ENCODE results near the gene EIF6. TPM values are rescaled to one million over a fixed set of nuclear protein-coding genes. Genes with fewer than 3 reads are reported as not detected.

The EIF6 gene
- polyA plus RNA-seq, 3 donors: 154 to 169 (median 168) TPM

DNA sequence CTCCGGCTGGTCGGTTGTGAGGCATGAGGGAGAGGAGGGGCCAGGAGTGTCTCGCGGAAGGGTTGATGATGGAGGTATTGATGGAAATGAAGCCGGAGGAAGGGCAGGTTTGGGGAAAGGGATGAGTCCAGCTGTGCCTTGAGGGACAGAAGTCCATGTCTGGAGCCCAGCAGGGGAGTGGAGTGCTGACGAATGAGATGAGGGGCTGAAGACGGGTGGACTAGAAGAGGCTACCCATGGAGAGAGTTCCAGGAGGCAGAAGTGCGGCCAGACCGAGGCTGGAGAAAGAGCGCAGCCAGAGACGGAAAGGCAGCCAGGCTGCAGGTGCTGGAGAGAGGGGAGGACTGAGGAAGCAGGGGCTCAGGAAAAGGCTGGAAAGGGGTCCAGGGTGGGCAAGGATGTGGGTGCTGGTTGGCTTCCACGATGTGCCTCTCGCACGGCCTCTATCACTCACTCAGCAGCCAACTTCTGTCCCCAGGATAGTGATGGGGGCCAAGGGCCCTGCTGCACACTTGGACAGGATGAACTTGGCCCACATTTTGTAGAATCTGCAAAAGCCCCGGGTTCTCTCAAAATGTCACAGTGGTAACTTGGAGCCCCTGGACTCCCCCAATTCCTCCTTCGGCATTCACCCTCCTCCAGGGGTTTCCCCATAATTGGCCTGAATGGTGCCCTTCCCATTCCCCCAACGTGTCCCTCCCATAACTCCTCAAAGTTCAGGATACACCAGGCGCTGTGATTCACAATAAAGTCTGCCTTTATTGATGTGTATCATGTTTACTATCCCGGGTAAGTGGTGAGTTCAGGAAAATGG, 627 bp upstream of the EIF6 start:
- DNase-seq: no peak

DNA sequence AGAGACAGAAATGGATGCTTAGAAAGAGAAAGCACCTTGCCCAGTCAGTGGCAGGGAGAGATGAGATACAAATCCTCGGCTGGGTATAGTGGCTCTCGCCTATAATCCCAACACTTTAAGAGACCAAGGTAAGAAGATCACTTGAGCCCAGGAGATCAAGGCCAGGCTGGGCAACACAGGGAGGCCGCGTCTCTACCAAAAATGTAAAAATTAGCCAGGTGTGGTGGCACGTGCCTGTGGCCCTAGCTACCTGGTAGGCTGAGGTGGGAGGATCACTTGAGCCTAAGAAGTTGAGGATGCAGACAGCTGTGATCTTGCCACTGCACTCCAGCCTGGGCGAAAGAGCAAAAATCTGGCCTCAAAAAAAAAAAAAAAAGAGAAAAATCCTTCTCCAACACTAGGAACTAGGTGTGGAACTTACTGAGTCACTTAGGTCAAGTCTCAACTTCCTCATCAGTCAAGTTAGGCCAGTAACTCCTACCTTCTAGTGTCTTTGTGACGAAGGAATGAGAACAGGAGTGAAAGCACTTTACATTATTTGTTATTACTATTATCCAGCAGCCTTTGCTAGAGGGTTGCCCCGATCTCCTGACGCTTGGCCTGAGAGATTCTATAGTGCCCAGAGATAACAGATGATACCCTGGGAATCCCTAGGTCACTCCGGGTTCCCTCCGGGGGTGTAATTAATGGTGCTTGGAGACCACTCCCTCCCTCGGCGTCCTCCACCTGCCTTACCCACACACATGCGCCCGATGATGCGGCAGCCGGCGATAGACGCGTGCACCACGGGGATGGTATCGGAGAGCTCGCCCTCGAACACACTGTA, 918 bp downstream of the EIF6 start:
- DNase-seq: no peak

DNA sequence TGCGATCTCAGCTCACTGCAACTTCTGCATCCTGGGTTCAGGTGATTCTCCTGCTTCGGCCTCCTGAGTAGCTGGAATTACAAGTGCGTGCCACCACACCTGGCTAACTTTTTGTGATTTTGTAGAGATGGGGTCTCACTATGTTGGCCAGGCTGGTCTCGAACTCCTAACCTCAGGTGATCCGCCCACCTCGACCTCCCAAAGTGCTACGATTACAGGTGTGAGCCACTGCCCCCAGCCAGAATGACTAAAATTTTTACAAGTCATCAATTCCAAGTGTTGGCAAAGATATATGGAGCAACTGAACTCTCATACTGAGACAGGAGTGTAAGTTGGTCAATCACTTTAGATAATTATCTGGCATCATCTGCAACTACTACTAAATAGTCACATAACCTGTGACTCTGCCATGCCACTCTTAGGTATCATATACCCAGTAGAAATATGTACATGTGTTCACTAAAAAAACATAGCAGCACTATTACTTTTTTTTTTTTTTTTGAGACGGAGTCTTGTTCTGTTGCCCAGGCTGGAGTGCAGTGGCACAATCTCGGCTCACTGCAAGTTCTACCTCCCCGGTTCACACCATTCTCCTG, 3.0 kb downstream of the EIF6 start:
- DNase-seq: no peak

- DNase-seq: no peak
Observed at GRCh38 chr20:35280523-35280922, 4.0 kb downstream of the EIF6 start.

GRCh38 chr20:35279533-35280174, 4.9 kb downstream of the EIF6 start:
- DNase-seq: no peak

DNA sequence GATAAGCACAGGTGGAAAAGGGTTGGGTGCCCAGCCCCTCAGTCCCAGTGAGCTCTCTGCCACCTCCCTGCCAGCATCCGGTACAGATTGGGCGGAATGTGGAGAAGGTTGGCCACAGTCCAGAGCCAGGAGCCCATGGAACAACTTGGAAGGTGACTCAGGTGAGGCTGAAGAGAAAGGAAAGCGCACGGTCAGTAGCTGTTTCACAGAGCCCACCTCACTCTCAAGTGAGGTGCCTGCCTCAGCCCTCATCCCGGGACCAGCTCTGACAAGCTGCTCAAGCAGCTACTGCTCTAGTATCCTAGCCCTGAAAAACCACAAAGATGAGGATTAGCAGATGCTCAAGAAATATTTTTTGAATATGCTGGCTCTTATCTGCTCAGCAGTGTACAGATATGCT, 5.5 kb downstream of the EIF6 start:
- no peak for DNase-seq

DNA sequence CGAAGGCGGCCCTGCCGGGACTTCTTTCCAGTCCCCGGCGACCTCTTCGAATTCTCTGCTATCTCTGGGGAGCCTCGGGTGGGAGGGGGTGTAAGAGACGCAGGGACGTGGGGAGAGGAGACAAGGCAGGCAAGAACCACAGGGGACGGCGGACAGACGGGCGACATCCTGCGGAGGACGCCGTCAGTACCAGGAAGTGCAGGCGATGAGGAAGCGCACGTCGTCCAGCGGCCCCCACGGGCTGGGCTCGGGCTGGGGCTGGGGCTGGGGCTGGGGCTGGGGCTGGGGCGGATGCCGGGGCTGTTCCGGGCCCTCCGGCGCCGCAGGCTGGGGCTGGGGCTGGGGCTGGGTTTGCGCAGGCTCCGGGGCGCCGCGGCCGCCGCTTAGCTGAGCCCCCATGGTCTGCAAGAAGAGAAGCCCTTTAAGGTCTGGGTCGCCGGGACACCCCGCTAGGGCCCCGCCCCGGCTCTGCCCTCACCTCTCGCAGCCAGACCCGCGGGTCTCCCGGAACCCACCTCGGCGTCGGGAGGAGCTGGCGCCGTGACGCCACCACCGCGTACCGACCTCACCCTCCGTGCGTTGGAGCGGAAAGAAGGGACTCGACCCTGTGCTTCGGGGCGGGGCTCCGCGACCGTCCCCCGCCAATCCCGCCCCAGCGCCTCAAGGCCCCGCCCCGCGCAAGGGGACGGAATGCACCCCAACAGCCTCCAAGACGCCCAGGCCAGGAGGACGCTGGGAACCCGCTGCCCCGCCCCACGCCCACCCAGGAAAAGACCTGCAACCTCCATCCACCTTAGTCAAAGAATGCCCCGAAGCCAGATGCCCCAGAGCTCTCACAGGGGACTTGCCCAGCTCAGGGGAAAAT, 6.8 kb downstream of the EIF6 start, which contains the start of gene MMP24OS:
TSS of gene MMP24OS (minus strand) at position 592 of the 865 bp plus-strand sequence. CDS start at position 399, 193 bp downstream.
- DNase-seq: peak; percentile 91

DNA sequence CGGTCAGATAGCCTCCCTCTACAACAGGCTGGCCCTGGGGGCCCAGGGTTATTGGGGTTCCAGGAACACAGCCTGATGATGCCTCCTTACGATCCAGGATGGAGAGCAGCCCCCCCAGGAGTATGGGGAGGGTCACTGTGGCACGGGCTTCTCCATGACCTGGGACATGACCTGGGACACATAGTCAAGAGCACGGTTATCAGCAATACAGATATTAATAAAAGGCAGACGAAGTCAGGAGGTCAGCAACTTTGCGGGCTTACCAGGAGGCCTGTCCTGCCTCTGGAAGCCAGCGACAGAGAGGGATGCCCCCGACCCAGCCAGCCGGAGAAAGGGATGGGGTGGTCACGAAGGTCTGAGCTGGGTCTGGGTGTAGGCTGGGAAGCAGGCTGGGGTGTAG, 7.4 kb downstream of the EIF6 start:
- DNase-seq: no peak

DNA sequence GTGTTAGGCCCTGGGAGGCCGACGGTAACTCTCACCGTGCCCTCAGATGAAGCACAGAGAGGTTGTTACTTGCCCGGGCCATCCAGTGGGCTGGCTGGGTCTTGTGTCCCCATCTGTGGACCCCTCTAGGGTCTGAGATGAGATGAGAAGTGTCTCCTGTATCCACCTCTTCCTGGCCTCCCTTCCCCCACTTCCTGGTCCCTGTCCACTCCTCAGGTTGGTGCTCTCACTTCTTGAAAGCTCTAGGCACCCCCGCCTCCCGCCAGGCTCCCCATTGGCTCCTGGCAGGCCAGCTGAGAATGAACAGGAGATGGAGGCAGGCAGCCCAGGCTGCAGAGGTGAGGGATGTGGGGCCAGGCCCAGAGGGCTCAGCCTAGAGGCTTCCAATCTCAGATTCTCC, 8.2 kb downstream of the EIF6 start:
- no peak for DNase-seq

- no peak for DNase-seq
Observed at GRCh38 chr20:35275741-35276251, 8.8 kb downstream of the EIF6 start.

DNA sequence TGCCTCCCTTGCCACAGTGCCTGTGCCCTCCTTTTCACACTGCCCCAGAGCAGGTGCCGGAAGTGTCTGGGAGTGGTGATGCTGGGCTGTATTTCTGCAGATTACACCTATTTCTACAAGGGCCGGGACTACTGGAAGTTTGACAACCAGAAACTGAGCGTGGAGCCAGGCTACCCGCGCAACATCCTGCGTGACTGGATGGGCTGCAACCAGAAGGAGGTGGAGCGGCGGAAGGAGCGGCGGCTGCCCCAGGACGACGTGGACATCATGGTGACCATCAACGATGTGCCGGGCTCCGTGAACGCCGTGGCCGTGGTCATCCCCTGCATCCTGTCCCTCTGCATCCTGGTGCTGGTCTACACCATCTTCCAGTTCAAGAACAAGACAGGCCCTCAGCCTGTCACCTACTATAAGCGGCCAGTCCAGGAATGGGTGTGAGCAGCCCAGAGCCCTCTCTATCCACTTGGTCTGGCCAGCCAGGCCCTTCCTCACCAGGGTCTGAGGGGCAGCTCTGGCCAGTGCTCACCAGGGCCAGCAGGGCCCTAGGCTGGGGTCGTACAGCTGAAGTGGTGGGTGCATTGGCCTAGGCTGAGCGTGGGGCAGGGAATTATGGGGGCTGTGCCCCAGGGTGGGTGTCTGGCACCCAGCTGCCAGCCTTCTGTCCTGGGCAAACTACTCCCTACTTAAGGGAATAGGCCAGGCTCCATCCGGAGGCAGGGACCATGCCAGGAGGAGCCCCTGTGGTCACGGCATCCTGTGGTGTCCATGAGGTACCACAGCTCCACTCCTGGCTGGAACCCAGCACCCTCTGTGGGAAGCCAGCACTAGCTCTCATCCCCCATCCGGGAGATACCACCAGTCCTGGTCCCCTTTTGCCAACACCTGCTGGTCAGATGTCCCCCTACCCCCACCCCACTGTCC, 10.1 kb downstream of the EIF6 start:
- no peak for DNase-seq

- DNase-seq: no peak
Observed at GRCh38 chr20:35273449-35274171, 11.0 kb downstream of the EIF6 start.

DNA sequence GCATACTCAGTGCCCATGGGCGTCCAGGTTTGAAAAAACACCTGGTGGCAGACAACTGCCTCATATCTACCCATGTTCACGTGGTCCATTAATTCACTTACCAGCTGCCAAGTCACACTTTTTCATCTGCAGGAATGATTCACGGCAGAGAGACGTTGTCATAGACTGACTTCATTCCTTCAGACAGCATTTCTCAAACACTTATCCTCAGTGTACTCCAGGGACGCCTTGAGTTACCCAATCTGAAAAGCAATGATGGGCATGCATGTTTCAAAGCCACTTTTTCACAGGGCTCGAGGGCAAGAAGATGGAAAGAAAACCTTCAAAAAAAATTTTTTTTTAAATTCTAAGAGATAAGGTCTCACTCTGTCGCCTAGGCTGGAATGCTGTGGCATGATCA, 12.7 kb downstream of the EIF6 start:
- DNase-seq: no peak

DNA sequence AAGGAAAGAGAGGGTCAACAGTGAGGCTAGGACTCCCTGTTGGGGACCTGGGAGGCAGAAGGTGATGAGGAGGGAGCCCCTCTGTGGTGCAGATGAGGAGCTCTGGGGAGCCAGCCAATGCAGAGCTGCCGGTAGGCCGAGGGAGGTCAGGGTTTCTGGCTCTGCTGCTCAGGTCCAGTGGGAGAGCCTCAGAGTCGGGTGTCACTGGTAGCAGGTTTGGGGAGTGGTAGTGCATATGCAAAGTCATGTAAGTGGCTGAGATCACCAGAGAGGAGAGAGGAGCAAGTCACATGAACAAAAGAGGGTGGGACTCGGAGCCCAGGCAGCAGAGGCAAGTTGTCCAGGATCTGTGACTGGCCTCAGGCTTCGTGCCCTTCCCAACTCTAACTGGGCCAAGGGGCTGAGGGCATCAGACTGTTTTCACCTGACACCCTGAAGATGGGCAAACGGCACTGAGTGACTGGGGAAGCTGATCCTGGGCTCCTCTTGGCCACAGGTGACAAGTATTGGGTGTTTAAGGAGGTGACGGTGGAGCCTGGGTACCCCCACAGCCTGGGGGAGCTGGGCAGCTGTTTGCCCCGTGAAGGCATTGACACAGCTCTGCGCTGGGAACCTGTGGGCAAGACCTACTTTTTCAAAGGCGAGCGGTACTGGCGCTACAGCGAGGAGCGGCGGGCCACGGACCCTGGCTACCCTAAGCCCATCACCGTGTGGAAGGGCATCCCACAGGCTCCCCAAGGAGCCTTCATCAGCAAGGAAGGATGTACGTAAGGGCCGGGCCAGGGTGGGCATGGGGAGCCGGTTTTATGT, 13.3 kb downstream of the EIF6 start:
- no peak for DNase-seq

GRCh38 chr20:35270021-35270902, 14.3 kb downstream of the EIF6 start:
- no peak for DNase-seq

DNA sequence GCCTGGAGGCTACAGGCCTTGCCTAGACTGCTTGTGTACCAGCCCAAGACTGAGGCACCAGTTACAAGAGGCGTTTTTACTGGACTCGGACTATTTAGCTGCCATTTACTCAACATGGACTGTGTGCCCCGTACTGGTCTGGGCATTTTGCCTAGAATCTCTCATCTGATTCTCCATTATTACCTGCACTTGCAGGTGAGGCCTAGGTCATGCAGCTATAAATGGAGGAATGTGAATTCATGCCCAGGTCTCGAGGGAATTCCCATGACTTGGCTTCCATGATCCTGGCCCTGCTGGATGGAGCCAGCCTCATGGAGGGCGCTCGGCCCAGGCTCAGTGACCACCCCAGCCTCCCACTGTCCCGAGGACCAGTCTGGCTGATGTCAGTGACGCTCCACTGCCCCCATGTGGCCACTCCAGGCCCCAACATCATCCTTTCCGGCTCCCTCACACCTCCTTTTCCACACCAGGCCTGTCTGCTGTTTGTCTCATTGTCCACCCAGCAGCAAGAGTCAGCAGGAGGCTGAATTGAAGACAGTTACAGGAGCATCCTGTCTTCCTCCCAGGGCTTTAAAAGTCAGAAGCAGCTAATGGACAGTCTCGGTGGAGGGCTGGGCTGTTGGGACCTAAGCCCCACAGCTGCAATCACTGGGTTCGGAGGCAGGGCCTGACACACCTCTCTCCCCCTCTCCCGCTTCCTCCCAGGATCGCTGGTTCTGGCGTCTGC, 15.4 kb downstream of the EIF6 start:
- peak; percentile 51 for DNase-seq

Measured in renal pelvis (tissue), 4 donors.